IPS-18a (cell line): Measurements from ENCODE around the gene FAM120A.

Source experiments
- H3K27ac ChIP-seq: one replicate; pipeline ENCODE4 v1.5.1; 2013; ENCODE audit warnings: low read length
- H3K27me3 ChIP-seq: one replicate; pipeline ENCODE4 v1.6.1; 2013; ENCODE audit warnings: mild to moderate bottlenecking, low read length; ENCODE audit not compliant: control insufficient read depth, insufficient read depth
- H3K36me3 ChIP-seq: one replicate; pipeline ENCODE4 v1.6.1; 2013; ENCODE audit warnings: low read depth, low read length; ENCODE audit not compliant: control insufficient read depth
- H3K4me1 ChIP-seq: one replicate; pipeline ENCODE4 v1.6.1; 2013; ENCODE audit warnings: low read depth, low read length; ENCODE audit not compliant: control insufficient read depth
- H3K4me3 ChIP-seq: one replicate; pipeline ENCODE4 v1.5.1; 2013; ENCODE audit warnings: low read length
- H3K9ac ChIP-seq: one replicate; pipeline ENCODE4 v1.6.1; 2013; ENCODE audit warnings: mild to moderate bottlenecking, low read length, moderate library complexity
- H3K9me3 ChIP-seq: one replicate; pipeline ENCODE4 v1.6.1; 2013; ENCODE audit warnings: low read depth, low read length; ENCODE audit not compliant: control insufficient read depth

Gene FAM120A

DNA sequence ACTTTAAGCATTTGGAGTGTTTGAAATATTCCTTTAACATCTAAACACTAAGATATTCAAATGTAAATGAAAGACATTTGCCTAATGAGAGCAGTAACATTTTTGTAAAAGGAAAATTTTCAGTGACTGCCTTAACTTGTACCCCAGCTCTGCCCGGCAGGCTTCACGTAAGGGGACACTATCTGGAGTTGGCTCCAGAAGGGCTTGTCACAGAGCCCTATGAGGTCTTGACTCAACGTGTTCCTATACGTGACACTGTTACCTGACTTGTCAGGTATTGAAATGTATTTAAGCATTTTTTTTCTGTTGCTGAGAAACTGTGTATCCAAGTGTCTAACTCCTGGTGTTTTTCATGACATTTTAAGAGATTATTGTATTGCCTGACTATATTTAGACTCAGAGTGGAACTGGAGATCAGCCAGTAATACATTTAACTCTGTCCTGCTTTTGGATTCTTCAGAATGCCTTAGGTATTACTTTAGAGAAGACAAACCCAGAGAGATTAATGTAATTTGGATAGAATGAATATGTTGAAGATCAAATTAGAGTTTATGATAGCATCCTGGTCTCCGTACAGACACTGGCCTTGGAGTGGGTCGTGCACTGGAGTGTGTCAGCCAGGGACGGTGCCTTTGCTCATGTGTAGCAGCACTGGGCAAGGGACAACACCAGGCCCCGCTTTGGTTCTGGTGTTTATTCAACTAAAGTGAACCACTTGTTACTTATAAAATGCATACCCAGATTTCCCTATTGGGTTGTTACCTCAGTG, 90.3 kb downstream of the FAM120A start:
- Histone ChIP-seq H3K4me1 (no peaks in the 10 kb centered on the region), H3K36me3 (peaks cover 17% of the 10 kb centered on the region), H3K27me3 (no peaks in the 10 kb centered on the region), H3K4me3 (no peak overlapping the region), H3K27ac (no peak overlapping the region), H3K9ac (no peak overlapping the region), H3K9me3 (no peaks in the 10 kb centered on the region)

DNA sequence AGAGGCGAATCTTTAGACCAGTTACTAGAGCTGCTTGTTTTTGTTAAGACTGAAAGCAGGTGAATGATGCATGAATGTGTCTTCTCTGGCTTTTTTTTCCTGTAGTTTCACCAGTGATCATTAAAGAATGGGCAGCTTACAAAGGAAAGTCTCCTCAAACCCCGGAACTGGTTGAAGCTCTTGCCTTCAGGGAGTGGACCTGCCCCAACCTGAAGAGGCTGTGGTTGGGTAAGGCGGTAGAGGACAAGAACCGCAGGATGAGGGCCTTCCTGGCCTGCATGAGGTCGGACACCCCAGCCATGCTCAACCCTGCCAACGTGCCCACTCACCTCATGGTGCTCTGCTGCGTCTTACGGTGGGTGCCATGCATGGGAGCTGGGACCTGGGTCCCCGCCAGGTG, 91.6 kb downstream of the FAM120A start:
- Histone ChIP-seq H3K4me3 (no peak overlapping the region), H3K4me1 (no peaks in the 10 kb centered on the region), H3K9ac (no peak overlapping the region), H3K27ac (no peak overlapping the region), H3K9me3 (no peaks in the 10 kb centered on the region), H3K27me3 (no peaks in the 10 kb centered on the region), H3K36me3 (peaks cover 14% of the 10 kb centered on the region)

DNA sequence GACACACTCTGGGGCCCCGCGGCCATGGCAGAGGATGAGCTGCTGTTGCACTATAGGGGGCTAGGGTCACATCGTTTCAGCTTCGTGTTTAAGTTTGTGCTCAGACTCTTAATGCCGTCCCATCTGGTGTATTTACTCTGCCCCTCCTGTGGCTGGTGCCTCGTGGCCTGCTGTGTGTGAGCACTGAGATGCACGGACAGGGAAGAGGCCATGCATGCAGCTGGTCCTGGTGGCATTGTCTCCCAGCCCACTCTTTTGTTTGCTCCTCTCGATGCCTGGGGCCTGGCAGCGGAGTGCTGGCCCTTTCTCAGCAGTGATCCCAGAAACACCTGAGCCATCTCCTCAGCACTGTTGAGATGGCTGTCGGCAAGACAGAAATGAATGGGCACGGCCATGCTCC, 94.9 kb downstream of the FAM120A start:
- Histone ChIP-seq H3K4me3 (no peak overlapping the region), H3K36me3 (peaks cover 25% of the 10 kb centered on the region), H3K9me3 (no peaks in the 10 kb centered on the region), H3K27ac (no peak overlapping the region), H3K27me3 (no peaks in the 10 kb centered on the region), H3K9ac (no peak overlapping the region), H3K4me1 (no peaks in the 10 kb centered on the region)

DNA sequence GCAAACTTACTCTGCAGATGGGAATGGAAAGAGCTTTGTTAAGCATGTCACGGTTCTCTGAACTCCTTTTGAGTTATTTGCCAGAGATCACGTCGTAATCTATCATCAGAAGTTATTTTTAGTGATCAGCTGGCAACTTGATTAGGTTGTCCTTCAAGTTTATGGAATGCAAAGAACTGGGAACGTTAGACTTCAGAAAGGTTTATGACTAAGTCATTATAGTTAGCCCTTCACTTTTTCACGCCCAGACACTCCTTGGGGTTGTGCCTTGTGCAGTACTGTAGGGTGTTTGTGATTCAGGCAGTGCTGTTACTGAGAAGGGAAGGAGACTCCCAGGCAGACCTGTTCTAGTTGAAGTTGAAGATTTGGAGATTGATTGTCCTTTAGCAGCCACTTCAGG, 98.1 kb downstream of the FAM120A start:
- H3K9ac ChIP-seq = no peak overlapping the region
- H3K27me3 ChIP-seq = no peaks in the 10 kb centered on the region
- H3K36me3 ChIP-seq = peaks cover 34% of the 10 kb centered on the region
- H3K4me3 ChIP-seq = no peak overlapping the region
- H3K4me1 ChIP-seq = no peaks in the 10 kb centered on the region
- H3K27ac ChIP-seq = no peak overlapping the region
- no peaks in the 10 kb centered on the region for H3K9me3 ChIP-seq

DNA sequence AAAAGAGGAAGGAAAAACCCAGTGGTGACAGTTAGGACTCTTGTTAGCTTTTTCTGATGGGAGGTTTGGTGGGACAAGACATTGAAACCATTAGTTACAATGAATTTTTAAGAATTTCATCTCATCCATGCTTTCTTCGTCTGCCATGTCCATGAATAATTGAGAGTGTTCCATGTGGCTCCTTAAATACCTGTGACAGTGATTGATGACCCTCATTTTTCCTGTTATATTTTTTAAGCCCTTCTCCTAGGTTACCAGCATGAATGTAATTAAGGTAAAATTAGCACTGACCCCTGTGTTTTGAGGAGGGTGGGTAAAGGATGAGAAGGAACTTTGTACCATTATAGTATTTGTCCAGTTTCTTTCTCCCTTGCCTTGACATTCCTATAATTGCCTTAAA, 101.4 kb downstream of the FAM120A start:
- no peaks in the 10 kb centered on the region for H3K27me3 ChIP-seq
- H3K4me3 ChIP-seq = no peak overlapping the region
- peaks cover 51% of the 10 kb centered on the region for H3K36me3 ChIP-seq
- H3K4me1 ChIP-seq = peaks cover 8% of the 10 kb centered on the region
- H3K27ac ChIP-seq = no peak overlapping the region
- no peaks in the 10 kb centered on the region for H3K9me3 ChIP-seq
- H3K9ac ChIP-seq = no peak overlapping the region

DNA sequence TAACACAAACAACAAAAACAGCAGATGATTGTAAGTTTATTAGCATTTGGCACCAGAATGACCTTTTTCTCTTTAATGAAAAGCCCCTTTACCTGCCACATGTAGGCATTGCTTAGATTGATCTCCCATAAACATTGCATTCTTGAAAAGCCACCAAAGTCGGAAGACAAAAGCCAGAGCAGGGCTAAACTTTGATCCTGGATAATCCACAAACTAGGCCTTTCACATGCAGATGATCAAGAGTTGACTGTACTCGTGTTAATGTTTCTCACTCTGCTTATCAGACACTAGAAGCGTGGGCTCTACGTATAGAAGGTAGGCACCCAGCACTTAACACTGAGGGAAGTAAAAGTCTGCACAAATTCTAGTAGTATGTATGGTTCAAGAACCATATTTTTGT, 103.9 kb downstream of the FAM120A start:
- H3K9me3 ChIP-seq = no peaks in the 10 kb centered on the region
- H3K4me3 ChIP-seq = no peak overlapping the region
- H3K9ac ChIP-seq = no peak overlapping the region
- peaks cover 8% of the 10 kb centered on the region for H3K4me1 ChIP-seq
- peaks cover 65% of the 10 kb centered on the region for H3K36me3 ChIP-seq
- no peak overlapping the region for H3K27ac ChIP-seq
- no peaks in the 10 kb centered on the region for H3K27me3 ChIP-seq

DNA sequence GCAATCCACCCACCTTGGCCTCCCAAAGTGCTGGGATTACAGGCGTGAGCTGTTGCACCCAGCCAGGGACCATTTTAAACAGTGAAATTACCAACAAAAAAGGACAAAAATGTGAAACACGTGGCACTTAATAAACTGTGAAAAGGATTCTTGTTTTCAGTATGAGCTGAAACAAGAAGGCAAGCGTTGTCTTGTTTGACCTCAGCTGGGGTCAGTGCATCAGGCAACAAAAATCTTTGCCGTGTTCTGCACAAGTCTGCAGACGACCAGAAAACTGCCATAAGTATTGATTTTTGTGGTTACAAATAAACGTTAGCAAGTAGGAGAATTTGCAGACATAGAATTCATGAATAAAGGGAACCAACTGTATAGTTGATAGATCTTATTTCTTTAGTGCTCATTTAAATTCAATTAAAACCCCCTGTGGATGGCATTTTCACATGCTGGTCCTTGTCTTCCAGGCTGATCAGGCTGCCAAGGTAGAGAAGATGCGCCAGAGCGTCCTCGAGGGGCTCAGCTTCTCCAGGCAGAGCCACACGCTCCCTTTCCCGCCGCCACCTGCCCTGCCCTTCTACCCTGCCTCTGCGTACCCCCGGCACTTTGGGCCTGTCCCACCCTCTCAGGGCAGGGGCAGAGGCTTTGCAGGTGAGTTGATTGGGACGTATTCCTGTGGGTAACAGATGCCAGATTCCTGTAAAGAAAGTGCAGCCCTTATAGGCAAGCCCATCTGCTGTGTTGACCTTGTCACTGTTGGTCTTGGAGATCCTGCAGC, 106.1 kb downstream of the FAM120A start:
- no peak overlapping the region for H3K4me3 ChIP-seq
- no peaks in the 10 kb centered on the region for H3K27me3 ChIP-seq
- H3K36me3 ChIP-seq = peaks cover 54% of the 10 kb centered on the region
- no peak overlapping the region for H3K9ac ChIP-seq
- peaks cover 8% of the 10 kb centered on the region for H3K4me1 ChIP-seq
- no peak overlapping the region for H3K27ac ChIP-seq
- H3K9me3 ChIP-seq = no peaks in the 10 kb centered on the region

DNA sequence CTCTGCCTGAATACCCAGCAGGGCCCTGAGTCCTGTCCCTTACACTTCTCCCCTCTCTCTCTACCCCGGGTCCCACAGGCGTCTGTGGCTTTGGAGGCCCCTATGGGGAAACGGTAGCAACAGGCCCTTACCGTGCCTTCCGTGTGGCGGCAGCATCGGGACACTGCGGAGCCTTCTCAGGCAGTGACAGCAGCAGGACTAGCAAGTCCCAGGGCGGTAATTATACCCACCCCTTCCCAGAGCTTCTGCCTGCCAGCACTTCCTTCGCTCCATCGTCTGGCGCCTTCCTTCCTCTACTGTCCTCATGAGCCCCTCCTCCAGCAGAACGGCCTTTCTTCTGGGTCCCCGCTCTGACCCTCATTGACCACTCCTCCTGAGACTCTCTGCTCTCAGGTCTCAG, 107.0 kb downstream of the FAM120A start:
- Histone ChIP-seq H3K36me3 (peaks cover 54% of the 10 kb centered on the region), H3K4me1 (peaks cover 8% of the 10 kb centered on the region), H3K4me3 (no peak overlapping the region), H3K9me3 (no peaks in the 10 kb centered on the region), H3K9ac (no peak overlapping the region), H3K27ac (no peak overlapping the region), H3K27me3 (no peaks in the 10 kb centered on the region)

DNA sequence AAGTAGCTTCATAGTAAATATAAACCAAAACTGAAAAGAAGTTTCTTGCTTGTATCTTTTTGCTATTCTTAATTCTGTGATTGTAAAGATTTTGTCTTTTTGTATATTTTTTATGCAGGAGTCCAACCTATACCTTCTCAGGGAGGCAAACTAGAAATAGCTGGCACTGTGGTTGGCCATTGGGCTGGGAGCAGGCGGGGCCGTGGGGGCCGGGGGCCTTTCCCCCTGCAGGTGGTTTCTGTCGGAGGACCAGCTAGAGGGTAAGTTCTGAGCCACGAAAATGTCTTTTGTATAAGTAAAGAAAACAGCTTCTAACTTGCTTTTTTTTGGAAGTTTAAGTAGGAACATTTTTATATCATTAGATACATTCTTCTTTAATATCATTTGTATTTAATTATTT, 109.5 kb downstream of the FAM120A start:
- no peak overlapping the region for H3K4me3 ChIP-seq
- H3K27ac ChIP-seq = no peak overlapping the region
- no peaks in the 10 kb centered on the region for H3K27me3 ChIP-seq
- no peaks in the 10 kb centered on the region for H3K4me1 ChIP-seq
- H3K9me3 ChIP-seq = no peaks in the 10 kb centered on the region
- peaks cover 50% of the 10 kb centered on the region for H3K36me3 ChIP-seq
- H3K9ac ChIP-seq = no peak overlapping the region

DNA sequence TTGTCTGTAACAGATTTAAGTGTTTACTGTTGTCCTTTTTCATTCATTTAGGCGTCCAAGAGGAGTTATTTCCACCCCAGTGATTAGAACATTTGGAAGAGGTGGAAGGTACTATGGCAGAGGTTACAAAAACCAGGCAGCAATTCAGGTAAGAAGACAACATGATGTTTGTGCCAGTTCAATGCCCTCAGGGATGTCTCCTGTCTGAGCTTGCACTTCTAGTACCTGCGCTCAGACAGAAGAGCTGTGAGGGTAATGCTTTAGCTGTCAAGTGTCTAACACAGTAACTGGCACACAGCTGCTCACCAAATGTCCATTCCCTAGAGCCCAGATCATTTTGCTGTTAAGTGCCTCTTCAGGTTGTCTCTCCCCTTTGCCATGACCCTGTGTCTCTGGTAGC, 110.7 kb downstream of the FAM120A start:
- H3K4me1 ChIP-seq = no peaks in the 10 kb centered on the region
- H3K9me3 ChIP-seq = no peaks in the 10 kb centered on the region
- no peaks in the 10 kb centered on the region for H3K27me3 ChIP-seq
- no peak overlapping the region for H3K27ac ChIP-seq
- H3K4me3 ChIP-seq = no peak overlapping the region
- H3K36me3 ChIP-seq = peaks cover 45% of the 10 kb centered on the region
- H3K9ac ChIP-seq = no peak overlapping the region

DNA sequence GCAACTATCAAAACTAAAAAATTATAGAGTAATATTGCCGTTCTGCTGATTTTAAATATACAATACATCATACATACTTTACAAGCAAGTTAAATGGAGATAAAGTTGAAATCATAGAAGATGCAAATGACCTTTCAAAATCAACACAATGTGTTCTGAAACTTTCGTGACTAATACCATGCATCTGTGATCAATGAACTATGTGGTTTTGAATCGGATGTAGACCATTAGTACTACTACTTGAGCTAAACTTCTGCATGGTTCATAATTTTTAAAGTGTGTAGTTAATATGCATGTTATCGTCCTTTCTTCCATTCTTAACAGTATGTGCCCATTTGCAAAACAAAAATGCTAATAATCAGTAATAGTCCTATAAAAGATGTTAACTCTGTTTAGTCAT, 113.6 kb downstream of the FAM120A start:
- no peaks in the 10 kb centered on the region for H3K4me1 ChIP-seq
- no peaks in the 10 kb centered on the region for H3K27me3 ChIP-seq
- H3K9me3 ChIP-seq = no peaks in the 10 kb centered on the region
- H3K27ac ChIP-seq = no peak overlapping the region
- no peak overlapping the region for H3K9ac ChIP-seq
- H3K36me3 ChIP-seq = peaks cover 20% of the 10 kb centered on the region
- no peak overlapping the region for H3K4me3 ChIP-seq
